Measurements from ENCODE around the gene PLCL2.

The PLCL2 gene

GRCh38 chr3:16844791-16845190 lies 40.0 kb upstream of the PLCL2 start:
- no peaks in the 10 kb centered on the region for H3K27me3 ChIP-seq
- H3K27ac ChIP-seq, result no peak overlapping the region
- intact Hi-C loops (cut with DNase I; ENCODE audit: low total_unique reads), result no loop called here
- peaks cover 0 to 3% (median 0%) of the 10 kb centered on the region in 4 donors for H3K4me1 ChIP-seq
- no peak overlapping the region for H3K4me3 ChIP-seq
- no peaks in the 10 kb centered on the region for H3K9me3 ChIP-seq
- no peak for DNase-seq
- TF ChIP-seq CTCF (IDR thresholded peaks at IDR 0.05), result no peak
- H3K36me3 ChIP-seq, result no peaks in the 10 kb centered on the region

- DNase-seq, result no peak
- Histone ChIP-seq H3K27me3 (no peaks in the 10 kb centered on the region), H3K4me1 (peaks cover 0 to 8% (median 0%) of the 10 kb centered on the region in 4 donors), H3K27ac (no peak overlapping the region), H3K36me3 (no peaks in the 10 kb centered on the region), H3K4me3 (no peak overlapping the region), H3K9me3 (no peaks in the 10 kb centered on the region)
- TF ChIP-seq CTCF (IDR thresholded peaks at IDR 0.05), result no peak
- intact Hi-C loops (cut with DNase I; ENCODE audit: low total_unique reads), result no loop called here
Measured at GRCh38 chr3:16846373-16847080, 38.2 kb upstream of the PLCL2 start.

DNA sequence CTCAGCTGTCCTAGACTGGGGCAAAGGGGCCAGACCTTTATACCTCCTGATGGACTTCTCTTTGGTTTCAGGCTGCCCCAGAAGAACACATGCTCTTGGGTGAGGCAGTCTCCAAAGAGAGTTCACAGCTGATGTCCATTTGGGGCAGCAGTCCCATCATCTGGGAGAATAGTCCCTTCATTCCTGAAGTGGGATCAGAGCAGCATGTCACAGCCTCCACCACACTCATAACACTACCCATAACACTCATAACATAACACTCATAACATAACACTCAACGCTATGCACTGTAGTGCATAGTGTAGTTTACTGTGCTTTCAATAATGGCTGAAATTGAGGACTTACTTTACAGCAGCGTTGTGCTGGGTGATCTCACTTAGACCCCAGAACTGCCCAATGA lies 36.7 kb upstream of the PLCL2 start:
- no peak overlapping the region for H3K4me3 ChIP-seq
- no peak for DNase-seq
- H3K9me3 ChIP-seq, result no peaks in the 10 kb centered on the region
- no peaks in the 10 kb centered on the region for H3K36me3 ChIP-seq
- H3K4me1 ChIP-seq, result peaks cover 0 to 8% (median 0%) of the 10 kb centered on the region in 4 donors
- intact Hi-C loops (cut with DNase I; ENCODE audit: low total_unique reads), result no loop called here
- H3K27ac ChIP-seq, result no peak overlapping the region
- no peak for TF ChIP-seq CTCF (IDR thresholded peaks at IDR 0.05)
- H3K27me3 ChIP-seq, result no peaks in the 10 kb centered on the region

DNA sequence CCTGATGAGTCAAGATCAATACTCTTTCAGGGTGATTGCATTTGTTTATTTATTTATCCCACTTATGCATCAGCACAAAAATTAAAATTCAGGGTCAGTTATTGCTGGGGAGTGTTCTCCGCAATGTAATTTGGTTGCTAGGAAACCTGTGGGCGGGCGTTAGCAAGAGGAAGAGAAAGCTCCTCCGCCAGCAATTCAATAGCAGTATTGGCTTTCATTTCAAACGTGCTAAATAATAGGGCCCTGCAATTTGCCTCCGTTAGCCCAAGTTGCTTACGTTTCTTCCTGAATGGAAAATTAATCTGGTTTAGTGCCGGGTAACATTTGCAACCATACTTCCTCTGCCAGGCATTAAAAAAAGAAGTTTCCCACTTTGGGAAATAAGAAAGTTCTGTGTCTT lies 35.5 kb upstream of the PLCL2 start:
- H3K36me3 ChIP-seq, result no peaks in the 10 kb centered on the region
- no peaks in the 10 kb centered on the region for H3K27me3 ChIP-seq
- no peak overlapping the region for H3K4me3 ChIP-seq
- no peak for TF ChIP-seq CTCF (IDR thresholded peaks at IDR 0.05)
- intact Hi-C loops (cut with DNase I; ENCODE audit: low total_unique reads), result no loop called here
- DNase-seq, result peak in 1 of 2 donors; percentile 51
- peaks cover 0 to 8% (median 0%) of the 10 kb centered on the region in 4 donors for H3K4me1 ChIP-seq
- no peak overlapping the region for H3K27ac ChIP-seq
- H3K9me3 ChIP-seq, result no peaks in the 10 kb centered on the region

DNA sequence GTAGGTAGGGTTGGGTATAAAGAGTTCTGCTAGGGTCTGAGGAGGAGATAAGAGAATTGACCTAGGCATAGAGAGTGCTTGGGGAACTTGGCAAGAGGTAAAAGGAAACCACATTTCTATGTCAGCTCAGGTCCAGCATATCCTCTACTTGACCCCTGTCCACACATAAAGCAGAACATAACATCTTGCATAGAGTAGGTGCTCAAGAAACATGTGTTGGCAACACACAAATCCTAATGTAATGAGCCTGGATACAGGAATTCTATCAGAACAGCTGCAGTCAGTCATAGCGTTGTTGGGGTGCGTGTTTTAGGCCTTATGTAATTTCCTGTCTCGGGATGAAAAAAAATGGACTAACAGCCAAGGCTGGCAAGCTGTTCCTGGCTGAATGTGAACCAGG lies 35.0 kb upstream of the PLCL2 start:
- peak in 1 of 2 donors; percentile 21 for DNase-seq
- no peak for TF ChIP-seq CTCF (IDR thresholded peaks at IDR 0.05)
- H3K4me3 ChIP-seq, result no peak overlapping the region
- H3K27me3 ChIP-seq, result no peaks in the 10 kb centered on the region
- no peaks in the 10 kb centered on the region for H3K9me3 ChIP-seq
- intact Hi-C loops (cut with DNase I; ENCODE audit: low total_unique reads), result no loop called here
- peaks cover 0 to 8% (median 0%) of the 10 kb centered on the region in 4 donors for H3K4me1 ChIP-seq
- no peaks in the 10 kb centered on the region for H3K36me3 ChIP-seq
- no peak overlapping the region for H3K27ac ChIP-seq

Data from tibial artery (tissue), 4 donors.